GM18519 (cell line): ENCODE data around the gene CALHM1.
"Not testable (repeated sequence)": the region's sequence is repeated elsewhere in the genome, so short reads cannot be mapped to it uniquely, and the experiment has no call there.

Source experiments
- ATAC-seq: cut with Tn5 transposase; IDR thresholded peaks from one replicate; pipeline ENCODE4 v1.9.1; 2021; ENCODE audit warnings: mild to moderate bottlenecking, moderate library complexity; ENCODE audit not compliant: unreplicated experiment, low FRiP score

Gene CALHM1

GRCh38 chr10:103440416-103440815 lies 18.3 kb downstream of the CALHM1 start:
- no peak for ATAC-seq

DNA sequence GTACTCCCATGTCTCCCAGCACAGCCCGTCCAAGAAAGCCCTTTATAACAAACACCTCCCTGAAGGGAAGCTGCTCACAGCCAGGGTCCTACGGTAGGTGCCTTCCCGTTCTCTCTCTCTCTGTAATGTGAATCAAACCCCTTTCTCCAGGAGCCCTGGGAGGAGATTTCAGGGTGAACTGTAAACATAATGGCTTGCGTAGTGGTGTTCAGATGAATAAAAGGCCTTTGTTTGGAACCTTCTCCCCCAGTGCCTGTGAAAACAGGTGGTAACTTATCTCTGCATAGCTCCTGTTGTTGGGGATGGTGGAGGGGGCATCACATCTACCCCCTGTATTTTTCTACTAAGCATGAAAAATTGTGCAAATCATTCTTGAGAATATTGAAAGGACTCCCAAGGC lies 18.9 kb downstream of the CALHM1 start:
- ATAC-seq: no peak

- ATAC-seq: no peak
Observed at GRCh38 chr10:103433858-103434257, 24.8 kb downstream of the CALHM1 start.

- no peak for ATAC-seq
Observed at GRCh38 chr10:103431902-103432301, 26.8 kb downstream of the CALHM1 start.

- no peak for ATAC-seq
Observed at GRCh38 chr10:103429647-103430046, 29.1 kb downstream of the CALHM1 start.

DNA sequence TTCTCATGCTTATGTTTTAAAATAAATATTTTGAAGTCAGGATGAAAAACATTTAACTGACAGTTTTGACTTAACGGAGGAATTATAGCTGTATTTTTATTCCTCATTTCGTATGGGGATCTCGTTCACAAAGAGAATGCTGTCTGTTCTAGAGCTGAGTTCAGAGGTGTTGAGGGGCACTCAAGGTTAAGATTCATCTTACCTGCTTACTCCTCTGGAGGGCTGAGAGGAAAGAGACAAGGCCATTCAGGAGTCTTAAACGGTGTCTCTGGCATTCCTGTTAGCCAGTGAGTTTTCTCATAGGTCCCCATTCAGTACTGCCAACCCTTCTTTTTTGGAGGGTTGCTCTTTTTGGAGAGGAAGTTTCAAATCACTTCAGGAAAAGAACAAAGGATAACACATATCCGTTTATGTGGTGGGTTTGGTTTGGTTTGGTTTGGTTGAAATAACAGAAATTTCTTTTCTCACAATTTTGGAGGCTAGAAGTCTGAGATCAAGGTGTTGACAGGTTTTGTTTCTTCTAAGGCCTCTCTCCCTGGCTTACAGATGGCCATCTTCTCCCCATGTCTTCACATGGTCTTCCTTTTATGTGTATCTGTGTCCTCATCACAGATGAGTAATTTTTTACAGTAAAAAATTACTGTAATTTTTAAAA lies 29.6 kb downstream of the CALHM1 start:
- ATAC-seq: no peak

GRCh38 chr10:103427866-103428265 lies 30.8 kb downstream of the CALHM1 start:
- ATAC-seq: no peak

DNA sequence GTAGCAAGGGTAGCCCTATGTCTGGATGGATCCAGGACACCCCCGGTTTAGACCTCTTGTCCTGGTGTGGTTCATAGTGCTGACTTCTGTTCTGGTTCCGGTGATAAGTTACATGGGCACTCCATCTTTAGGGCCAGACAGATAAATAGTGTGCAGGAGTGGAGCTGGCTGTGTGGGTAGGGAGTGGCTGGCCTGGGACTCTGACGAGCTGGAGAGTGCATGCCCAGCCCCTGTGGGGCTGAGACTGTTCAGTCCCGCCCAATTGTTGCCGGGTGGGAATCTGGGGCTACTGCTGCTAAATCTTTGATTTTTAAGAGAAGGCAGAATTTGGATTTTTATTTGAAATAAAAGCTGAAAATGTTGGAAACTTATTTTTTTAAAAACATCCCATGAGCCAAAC lies 35.0 kb downstream of the CALHM1 start:
- no peak for ATAC-seq

DNA sequence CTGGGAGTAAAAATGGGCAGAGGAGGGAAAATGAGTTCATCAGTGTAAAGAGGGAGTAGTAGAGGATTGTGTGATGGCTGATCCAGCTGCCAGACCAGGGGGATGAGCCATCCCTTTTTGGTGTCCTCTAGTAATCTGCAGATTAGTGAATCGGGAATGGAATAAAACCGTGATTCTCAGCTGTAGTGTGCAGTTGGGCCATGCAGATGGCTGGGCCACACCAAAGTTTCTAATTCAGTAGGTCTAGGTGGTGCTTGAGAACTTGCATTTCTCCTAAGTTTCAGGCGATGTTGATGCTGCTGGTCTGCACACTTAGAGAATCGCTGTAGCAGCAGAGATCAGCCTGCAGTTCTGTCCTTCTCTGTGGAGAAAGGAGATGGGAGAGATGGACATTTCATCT lies 39.6 kb downstream of the CALHM1 start:
- ATAC-seq: no peak

DNA sequence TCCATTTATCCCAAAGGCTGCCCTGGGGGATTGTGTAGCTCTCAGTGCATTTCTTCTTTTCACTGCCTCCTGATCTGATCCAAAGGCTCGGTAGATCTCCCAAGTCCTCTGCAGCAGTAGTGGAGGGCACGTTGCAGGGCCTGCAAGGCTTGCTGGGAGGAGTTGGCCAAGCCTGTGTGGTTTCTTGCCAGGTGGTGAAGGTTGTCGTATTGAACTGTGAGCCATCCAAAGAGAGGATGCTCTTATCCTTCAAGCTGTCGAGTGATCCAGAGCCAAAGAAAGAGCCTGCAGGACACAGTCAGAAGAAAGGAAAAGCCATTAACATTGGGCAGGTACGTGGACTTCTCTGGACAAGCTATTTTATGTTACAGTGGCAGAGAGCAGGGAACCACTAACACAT lies 41.1 kb downstream of the CALHM1 start:
- ATAC-seq: no peak

DNA sequence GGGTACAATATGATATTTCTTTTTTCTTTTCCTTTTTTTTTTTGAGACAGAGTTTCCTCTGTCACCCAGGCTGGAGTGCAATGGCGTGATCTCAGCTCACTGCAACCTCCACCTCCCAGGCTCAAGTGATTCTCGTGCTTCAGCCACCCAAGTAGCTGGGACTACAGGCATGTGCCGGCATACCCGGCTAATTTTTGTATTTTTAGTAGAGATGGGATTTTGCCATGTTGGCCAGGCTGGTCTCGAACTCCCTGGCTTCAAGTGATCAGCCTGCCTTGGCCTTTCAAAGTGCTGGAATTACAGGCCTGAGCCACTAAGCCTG lies 41.6 kb downstream of the CALHM1 start:
- not testable (repeated sequence) for ATAC-seq

- ATAC-seq: no peak
Observed at GRCh38 chr10:103416436-103417147, 42.1 kb downstream of the CALHM1 start.

GRCh38 chr10:103415581-103415980 lies 43.1 kb downstream of the CALHM1 start:
- ATAC-seq: no peak

DNA sequence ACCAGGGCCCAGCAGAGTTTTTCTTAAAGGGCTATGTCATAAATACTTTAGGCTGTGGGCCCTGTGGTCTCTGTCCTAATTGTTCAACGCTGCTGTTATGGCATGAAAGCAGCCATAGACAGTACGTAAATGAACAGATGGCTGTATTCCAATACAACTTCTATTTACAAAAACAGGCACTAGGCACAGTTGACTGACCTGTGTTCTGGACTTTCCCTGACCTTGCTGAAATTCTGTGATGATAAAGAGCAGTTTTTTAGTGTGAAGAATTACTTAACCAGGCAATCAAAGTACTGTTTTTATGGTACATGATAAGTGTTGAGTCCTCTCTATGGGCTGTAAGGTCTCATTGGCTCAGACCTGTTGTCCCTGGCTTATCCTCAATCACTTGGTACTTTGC lies 45.1 kb downstream of the CALHM1 start:
- ATAC-seq: no peak
